Sigmoid colon (tissue), 7 donors: ENCODE data around the gene NUDT1. TPM values are rescaled to one million over a fixed set of nuclear protein-coding genes. Genes with fewer than 3 reads are reported as not detected.

ENCODE experiments used
- DNase-seq: peaks from one replicate; pipeline ENCODE4 v3.0.0-alpha.2; 2019
- H3K27ac ChIP-seq, 4 donors: fragments of 200-600 bp; sonication (generic); one replicate each; pipeline ENCODE4 v1.5.1; 2016 to 2019; ENCODE audit warnings: mild to moderate bottlenecking in 1 of 4
- H3K27me3 ChIP-seq, 3 donors: fragments of 200-600 bp; sonication (generic); one replicate each; pipeline ENCODE4 v1.5.1; 2019; ENCODE audit warnings: mild to moderate bottlenecking in 1 of 3
- H3K36me3 ChIP-seq, 4 donors: fragments of 200-600 bp; sonication (generic); one replicate each; pipeline ENCODE4 v1.5.1; 2016 to 2019
- H3K4me1 ChIP-seq, 4 donors: fragments of 200-600 bp; sonication (generic); one replicate each; pipeline ENCODE4 v1.5.1; 2017 to 2019
- H3K4me3 ChIP-seq, 4 donors: fragments of 200-600 bp; sonication (generic); one replicate each; pipeline ENCODE4 v1.5.1; 2017 to 2019; ENCODE audit warnings: mild to moderate bottlenecking in 2 of 4, moderate library complexity in 1 of 4
- H3K9me3 ChIP-seq, 4 donors: fragments of 200-600 bp in 3 of 4; sonication (generic) in 3 of 4; one replicate each; pipeline versions ENCODE4 v1.5.1 to v1.6.1; 2013 to 2019
- CTCF ChIP-seq, 4 experiments: fragments of 450-650 bp in 3 of 4; fragments of 200-600 bp in 1 of 4; IDR thresholded peaks; one replicate each; pipeline ENCODE4 v1.5.1; 2016 to 2019; ENCODE audit warnings: antibody characterized with exemption in 4 of 4, mild to moderate bottlenecking in 3 of 4, moderate library complexity in 2 of 4
- EP300 ChIP-seq, 4 donors: sonication (generic); formaldehyde crosslinking; IDR thresholded peaks; one replicate each; pipeline ENCODE4 v1.6.1; 2017; ENCODE audit warnings: antibody characterized with exemption in 4 of 4
- POLR2A ChIP-seq, 2 donors: fragments of 450-650 bp; IDR thresholded peaks; one replicate each; pipeline ENCODE4 v1.6.1; 2016; ENCODE audit warnings: antibody characterized with exemption in 2 of 2, mild to moderate bottlenecking in 2 of 2, moderate library complexity in 2 of 2
- POLR2AphosphoS5 ChIP-seq, 4 donors: sonication (generic); formaldehyde crosslinking; IDR thresholded peaks; one replicate each; pipeline ENCODE4 v1.6.1; 2017; ENCODE audit warnings: antibody characterized with exemption in 4 of 4
- WGBS, 2 donors: extraction: QIAGEN DNeasy Blood & Tissue Kit; methylation state at CpG; one replicate each; pipeline ENCODE4 v1.1.7; 2013; 5-methylcytosine and 5-hydroxymethylcytosine counted together
- intact Hi-C: fragments of 100-400 bp; cut with DNase I; formaldehyde crosslinking; loops from one replicate; pipeline ENCODE4 v1.15.1; 2023
- polyA plus RNA-seq, 3 donors: library from polyadenylated mRNA; stranded (reverse); fragments of 200-250 nt; gene quantifications; one replicate each; pipeline ENCODE4 v1.2.3, GENCODE V29; 2013
- total RNA-seq, 4 donors: library from RNA; depleted of rRNA; stranded (reverse); fragments of >200 nt; gene quantifications; one replicate each; pipeline ENCODE4 v1.1.0, GENCODE V29; 2016
- donor health status: healthy with polysubstance abuse.
- donor health status: Bipolar disorder and iron deficiency.
- donor health status: healthy.

NUDT1 gene
- total and polyA plus RNA-seq, 7 donors = 13.3 to 46.9 (median 27.0) TPM

- TF ChIP-seq EP300 (IDR thresholded peaks at IDR 0.05) (no peak), POLR2AphosphoS5 (IDR thresholded peaks at IDR 0.05) (no peak), POLR2A (IDR thresholded peaks at IDR 0.05) (no peak), CTCF (IDR thresholded peaks at IDR 0.05) (no peak)
- DNase-seq = no peak
- Histone ChIP-seq H3K27me3 (no peaks in the 10 kb centered on the region), H3K9me3 (no peaks in the 10 kb centered on the region), H3K36me3 (peaks cover 0 to 42% (median 9%) of the 10 kb centered on the region in 4 donors), H3K27ac (no peak overlapping the region), H3K4me1 (no peaks in the 10 kb centered on the region), H3K4me3 (no peak overlapping the region)
- intact Hi-C loops = no loop called here
- 92 to 97% methylated on average over 17 of the region's 17 CpGs for WGBS, 2 donors
Measured at GRCh38 chr7:2257651-2258050, 15.6 kb downstream of the NUDT1 start.

DNA sequence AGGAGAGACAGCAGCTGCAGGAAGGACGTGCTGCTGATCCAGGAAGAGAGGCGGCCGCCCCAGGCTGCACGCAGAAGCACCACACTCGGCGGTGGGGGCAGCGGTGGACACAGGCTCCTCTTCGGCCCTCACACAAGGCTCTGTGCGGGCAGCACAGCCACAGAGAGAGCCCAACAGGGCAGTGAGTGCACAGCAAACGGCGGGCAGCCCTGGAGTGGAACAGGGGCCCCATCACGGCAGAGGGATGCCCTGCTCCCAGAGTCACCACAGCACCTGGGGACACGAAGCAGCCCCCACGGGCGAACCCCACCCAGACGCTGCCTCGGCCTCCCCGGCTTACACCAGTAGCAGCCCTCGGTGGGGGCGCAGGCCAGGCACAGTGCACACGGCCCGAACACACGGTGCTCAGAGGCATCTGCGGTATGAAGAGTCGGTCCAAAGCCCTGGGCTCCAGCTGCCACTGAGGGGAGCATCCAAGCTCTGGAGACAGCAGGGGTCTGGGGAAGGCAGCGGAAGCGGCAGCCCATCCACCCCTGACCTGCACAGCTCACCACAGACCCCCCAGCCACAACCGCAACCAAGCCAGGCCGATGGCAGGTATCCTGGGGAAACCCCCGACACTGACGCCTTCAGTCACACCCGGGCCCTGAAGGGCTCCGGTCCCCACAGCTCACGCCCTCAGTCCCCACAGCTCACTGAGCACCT is 16.8 kb downstream of the NUDT1 start:
- intact Hi-C loops = no loop called here
- TF ChIP-seq EP300 (IDR thresholded peaks at IDR 0.05) (no peak), CTCF (IDR thresholded peaks at IDR 0.05) (no peak)

GRCh38 chr7:2259480-2259879 is 17.5 kb downstream of the NUDT1 start:
- Histone ChIP-seq H3K27me3 (no peaks in the 10 kb centered on the region), H3K9me3 (no peaks in the 10 kb centered on the region), H3K4me3 (no peak overlapping the region), H3K36me3 (peaks cover 0 to 52% (median 10%) of the 10 kb centered on the region in 4 donors), H3K4me1 (no peaks in the 10 kb centered on the region), H3K27ac (no peak overlapping the region)
- DNase-seq = no peak
- WGBS, 2 donors = 90 to 93% methylated on average over 9 of the region's 9 CpGs
- TF ChIP-seq CTCF (IDR thresholded peaks at IDR 0.05) = no peak
- no peak for TF ChIP-seq POLR2AphosphoS5 (IDR thresholded peaks at IDR 0.05)
- intact Hi-C loops = no loop called here

More for the DNA sequence above, 16.8 kb downstream of the NUDT1 start:
- H3K36me3 ChIP-seq = peaks cover 0 to 48% (median 10%) of the 10 kb centered on the region in 4 donors
- H3K27me3 ChIP-seq = no peaks in the 10 kb centered on the region
- no peaks in the 10 kb centered on the region for H3K4me1 ChIP-seq
- 90 to 95% methylated on average over 34 of the region's 34 CpGs for WGBS, 2 donors
- no peak overlapping the region for H3K4me3 ChIP-seq
- DNase-seq = no peak
- H3K9me3 ChIP-seq = no peaks in the 10 kb centered on the region
- no peak overlapping the region for H3K27ac ChIP-seq

- H3K36me3 ChIP-seq = peaks cover 0 to 43% (median 7%) of the 10 kb centered on the region in 4 donors
- no peak for TF ChIP-seq CTCF (IDR thresholded peaks at IDR 0.05)
- TF ChIP-seq EP300 (IDR thresholded peaks at IDR 0.05) = no peak
- TF ChIP-seq POLR2A (IDR thresholded peaks at IDR 0.05) = no peak
- TF ChIP-seq POLR2AphosphoS5 (IDR thresholded peaks at IDR 0.05) = no peak
- 59 to 85% methylated on average over 5 of the region's 5 CpGs for WGBS, 2 donors
Measured at GRCh38 chr7:2260820-2261219, 18.8 kb downstream of the NUDT1 start.

GRCh38 chr7:2261611-2262010 is 19.6 kb downstream of the NUDT1 start:
- 59 to 92% methylated on average over 14 of the region's 14 CpGs for WGBS, 2 donors
- no peak for DNase-seq
- Histone ChIP-seq H3K27me3 (no peaks in the 10 kb centered on the region), H3K4me1 (no peaks in the 10 kb centered on the region), H3K9me3 (no peaks in the 10 kb centered on the region), H3K27ac (no peak overlapping the region), H3K36me3 (peaks cover 0 to 36% (median 6%) of the 10 kb centered on the region in 4 donors), H3K4me3 (no peak overlapping the region)
- intact Hi-C loops = no loop called here
- no peak for TF ChIP-seq CTCF (IDR thresholded peaks at IDR 0.05)
- no peak for TF ChIP-seq POLR2A (IDR thresholded peaks at IDR 0.05)
- TF ChIP-seq EP300 (IDR thresholded peaks at IDR 0.05) = no peak
- TF ChIP-seq POLR2AphosphoS5 (IDR thresholded peaks at IDR 0.05) = no peak

More at GRCh38 chr7:2260820-2261219, 18.8 kb downstream of the NUDT1 start:
- H3K9me3 ChIP-seq = no peaks in the 10 kb centered on the region
- no peak for DNase-seq
- intact Hi-C loops = no loop called here
- H3K27ac ChIP-seq = no peak overlapping the region
- no peak overlapping the region for H3K4me3 ChIP-seq
- H3K4me1 ChIP-seq = no peaks in the 10 kb centered on the region
- H3K27me3 ChIP-seq = no peaks in the 10 kb centered on the region
